Keratinocyte (primary cell): ENCODE results near the gene COMMD9. TPM values are rescaled to one million over a fixed set of nuclear protein-coding genes. Genes with fewer than 3 reads are reported as not detected.

Source experiments
- DNase-seq: peaks from one replicate; pipeline ENCODE4 v3.0.0-alpha.2; 2011; ENCODE audit warnings: low read depth, missing footprints, low spot score
- FAIRE-seq: peaks from 2 replicates; lab custom pipeline; 2011; peaks lifted over from hg19 to GRCh38; lab: Jason Lieb, UNC
- H2AFZ ChIP-seq: 2 replicates; pipeline ENCODE4 v1.6.0; 2012; ENCODE audit warnings: low read length, control low read depth, inconsistent platforms; ENCODE audit not compliant: control insufficient read depth
- H3K27ac ChIP-seq: 2 replicates; pipeline ENCODE4 v1.5.1; 2011; ENCODE audit warnings: low read length; ENCODE audit not compliant: control insufficient read depth, insufficient read depth
- H3K27me3 ChIP-seq: 3 replicates; pipeline ENCODE4 v1.6.0; 2011; ENCODE audit warnings: low read length; ENCODE audit not compliant: control insufficient read depth, insufficient read depth; ENCODE audit errors: extremely low read depth
- H3K36me3 ChIP-seq, 2 experiments: 2 replicates in 1 of 2; 3 replicates in 1 of 2; pipeline ENCODE4 v1.5.1; 2011; ENCODE audit warnings: low read length in 2 of 2, mild to moderate bottlenecking in 1 of 2; ENCODE audit not compliant: control insufficient read depth in 2 of 2, insufficient read depth in 2 of 2; ENCODE audit errors: extremely low read depth in 1 of 2
- H3K4me1 ChIP-seq: 3 replicates; pipeline ENCODE4 v1.5.1; 2011; ENCODE audit warnings: low read length; ENCODE audit not compliant: control insufficient read depth, insufficient read depth; ENCODE audit errors: extremely low read depth
- H3K4me2 ChIP-seq: 3 replicates; pipeline ENCODE4 v1.6.0; 2011; ENCODE audit warnings: low read depth, low read length; ENCODE audit not compliant: control insufficient read depth, insufficient read depth; ENCODE audit errors: extremely low read depth
- H3K4me3 ChIP-seq, 3 experiments: fragments of 200-600 bp in 1 of 3; sonication (generic) in 1 of 3; 2 replicates in 2 of 3; 3 replicates in 1 of 3; pipeline ENCODE4 v1.5.1; 2011 to 2016; ENCODE audit warnings: low read length in 3 of 3, mild to moderate bottlenecking in 3 of 3, control low read depth in 2 of 3, inconsistent platforms in 1 of 3, low read depth in 1 of 3, mixed read lengths in 1 of 3, mixed run types in 1 of 3, moderate library complexity in 1 of 3; ENCODE audit not compliant: control insufficient read depth in 2 of 3, insufficient read depth in 2 of 3; ENCODE audit errors: extremely low read depth in 1 of 3
- H3K79me2 ChIP-seq: 2 replicates; pipeline ENCODE4 v1.6.0; 2012; ENCODE audit warnings: low read length; ENCODE audit not compliant: control insufficient read depth, insufficient read depth
- H3K9ac ChIP-seq: 3 replicates; pipeline ENCODE4 v1.6.0; 2011; ENCODE audit warnings: low read length; ENCODE audit not compliant: control insufficient read depth, insufficient read depth; ENCODE audit errors: extremely low read depth
- H3K9me1 ChIP-seq: 3 replicates; pipeline ENCODE4 v1.6.0; 2011; ENCODE audit warnings: low read length; ENCODE audit not compliant: control insufficient read depth, insufficient read depth; ENCODE audit errors: extremely low read depth
- H3K9me3 ChIP-seq: 2 replicates; pipeline ENCODE4 v1.5.1; 2012; ENCODE audit warnings: low read depth, low read length; ENCODE audit not compliant: control insufficient read depth
- H4K20me1 ChIP-seq: 3 replicates; pipeline ENCODE4 v1.6.0; 2011; ENCODE audit warnings: low read length; ENCODE audit not compliant: control insufficient read depth, insufficient read depth; ENCODE audit errors: extremely low read depth
- EZH2 ChIP-seq: IDR thresholded peaks from one replicate; pipeline ENCODE4 v1.6.1; 2012; ENCODE audit warnings: inconsistent platforms, mild to moderate bottlenecking, low read length, moderate library complexity
- dilution Hi-C: fragments of 300-500 bp; cut with MboI; formaldehyde crosslinking; loops from one replicate; pipeline ENCODE4 v1.7.0; 2020; ENCODE audit warnings: low sequenced_read_pairs; ENCODE audit not compliant: extremely low pct_ligation_motif_present
- polyA plus RNA-seq, 5 experiments: library from polyadenylated mRNA; depleted of rRNA in 3 of 5; stranded (reverse) in 3 of 5; stranded (forward) in 1 of 5; unstranded in 1 of 5; fragments of >200 nt; gene quantifications; 1 replicate in 1 of 5; 2 replicates in 3 of 5; 3 replicates in 1 of 5; pipeline versions ENCODE4 v1.2.1 to v1.2.3, GENCODE V29; 2011 to 2012; ENCODE audit warnings: missing spikeins in 2 of 5, low read depth in 1 of 5, low replicate concordance in 1 of 5
- TF ChIP-seq, protein P1 (sequence below), 3 experiments: IDR thresholded peaks in 1 of 3; conservative IDR thresholded peaks in 1 of 3; optimal IDR thresholded peaks in 1 of 3; 2 replicates in 2 of 3; 3 replicates in 1 of 3; pipeline versions ENCODE3 to v1.5.1; 2011; ENCODE audit warnings: low read length in 3 of 3, mild to moderate bottlenecking in 3 of 3, moderate library complexity in 2 of 3, control low read depth in 1 of 3, inconsistent platforms in 1 of 3; ENCODE audit not compliant: insufficient read depth in 2 of 3; ENCODE audit errors: extremely low read depth in 1 of 3

The COMMD9 gene
- polyA plus RNA-seq, 1 donor (not counting 4 experiments of a cell fraction or from before 2014, with no cell fraction given): 52.6 TPM

DNA sequence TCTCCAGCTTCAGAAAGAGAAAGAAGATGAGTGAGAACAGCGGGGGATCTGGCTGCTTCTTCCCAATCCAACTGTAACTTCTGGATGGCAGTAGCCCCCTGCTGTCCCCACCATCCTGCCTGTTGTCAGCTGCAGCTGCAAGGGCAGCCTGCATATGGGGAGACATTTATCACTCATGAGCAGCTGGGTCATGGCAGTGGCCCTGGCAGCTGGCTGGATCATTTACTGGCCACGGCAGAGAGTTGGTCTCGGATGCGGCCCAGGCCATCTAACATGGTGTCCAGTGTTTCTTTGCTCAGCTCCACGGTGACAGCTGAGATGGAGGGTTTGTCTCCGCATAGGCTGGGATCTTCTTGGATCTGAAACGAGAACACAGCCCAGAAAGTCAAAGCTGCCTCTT lies 14.8 kb downstream of the COMMD9 start:
- Histone ChIP-seq H3K79me2 (no peaks in the 10 kb centered on the region), H3K9ac (no peak overlapping the region), H4K20me1 (no peaks in the 10 kb centered on the region), H3K9me1 (no peaks in the 10 kb centered on the region), H3K36me3 (peaks cover 0 to 18% of the 10 kb centered on the region in 2 experiments), H3K9me3 (no peaks in the 10 kb centered on the region), H3K27ac (no peak overlapping the region), H3K4me2 (no peak overlapping the region), H3K4me1 (no peaks in the 10 kb centered on the region), H2AFZ (no peak overlapping the region), H3K27me3 (no peaks in the 10 kb centered on the region), H3K4me3 (no peak overlapping the region)
- dilution Hi-C loops: no loop called here
- no peak for DNase-seq
- FAIRE-seq: no peak
- TF ChIP-seq, protein P1, sequence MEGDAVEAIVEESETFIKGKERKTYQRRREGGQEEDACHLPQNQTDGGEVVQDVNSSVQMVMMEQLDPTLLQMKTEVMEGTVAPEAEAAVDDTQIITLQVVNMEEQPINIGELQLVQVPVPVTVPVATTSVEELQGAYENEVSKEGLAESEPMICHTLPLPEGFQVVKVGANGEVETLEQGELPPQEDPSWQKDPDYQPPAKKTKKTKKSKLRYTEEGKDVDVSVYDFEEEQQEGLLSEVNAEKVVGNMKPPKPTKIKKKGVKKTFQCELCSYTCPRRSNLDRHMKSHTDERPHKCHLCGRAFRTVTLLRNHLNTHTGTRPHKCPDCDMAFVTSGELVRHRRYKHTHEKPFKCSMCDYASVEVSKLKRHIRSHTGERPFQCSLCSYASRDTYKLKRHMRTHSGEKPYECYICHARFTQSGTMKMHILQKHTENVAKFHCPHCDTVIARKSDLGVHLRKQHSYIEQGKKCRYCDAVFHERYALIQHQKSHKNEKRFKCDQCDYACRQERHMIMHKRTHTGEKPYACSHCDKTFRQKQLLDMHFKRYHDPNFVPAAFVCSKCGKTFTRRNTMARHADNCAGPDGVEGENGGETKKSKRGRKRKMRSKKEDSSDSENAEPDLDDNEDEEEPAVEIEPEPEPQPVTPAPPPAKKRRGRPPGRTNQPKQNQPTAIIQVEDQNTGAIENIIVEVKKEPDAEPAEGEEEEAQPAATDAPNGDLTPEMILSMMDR (optimal IDR thresholded peaks at IDR 0.05 in 1 of 3, IDR thresholded peaks at IDR 0.05 in 1 of 3, conservative IDR thresholded peaks at IDR 0.05 in 1 of 3; ENCODE audit: extremely low read depth in 1 of 3, insufficient read depth in 2 of 3, low read length in 3 of 3): no peak
- no peak for TF ChIP-seq EZH2

DNA sequence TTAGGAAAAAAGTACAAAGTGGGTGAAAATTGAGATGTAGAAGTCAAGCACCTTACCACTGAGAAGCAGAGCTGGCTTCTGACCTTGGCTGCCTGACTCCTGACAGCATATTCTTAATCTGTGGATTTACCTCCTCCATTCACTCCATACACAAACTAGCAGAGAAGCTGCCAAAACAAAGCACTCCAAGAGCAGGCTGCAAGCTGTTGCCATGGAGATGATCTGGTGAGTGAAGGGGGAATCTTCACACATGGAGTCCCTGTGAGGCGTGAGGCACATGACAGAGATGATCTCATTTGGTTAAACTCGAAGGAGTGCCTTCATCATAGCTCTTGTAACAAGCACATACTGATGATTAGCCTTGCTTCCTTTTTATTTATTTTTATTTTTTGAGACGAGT lies 16.1 kb downstream of the COMMD9 start:
- no peaks in the 10 kb centered on the region for H3K9me1 ChIP-seq
- H3K79me2 ChIP-seq: no peaks in the 10 kb centered on the region
- H4K20me1 ChIP-seq: no peaks in the 10 kb centered on the region
- H3K27ac ChIP-seq: no peak overlapping the region
- no peaks in the 10 kb centered on the region for H3K4me1 ChIP-seq
- H3K4me3 ChIP-seq: no peak overlapping the region
- no peaks in the 10 kb centered on the region for H3K27me3 ChIP-seq
- H3K9ac ChIP-seq: no peak overlapping the region
- no peak overlapping the region for H3K4me2 ChIP-seq
- no peak overlapping the region for H2AFZ ChIP-seq
- TF ChIP-seq EZH2: no peak
- TF ChIP-seq, protein P1 (optimal IDR thresholded peaks at IDR 0.05 in 1 of 3, IDR thresholded peaks at IDR 0.05 in 1 of 3, conservative IDR thresholded peaks at IDR 0.05 in 1 of 3; ENCODE audit: extremely low read depth in 1 of 3, insufficient read depth in 2 of 3, low read length in 3 of 3): no peak
- peaks cover 0 to 16% of the 10 kb centered on the region in 2 experiments for H3K36me3 ChIP-seq
- H3K9me3 ChIP-seq: no peaks in the 10 kb centered on the region
- no peak for FAIRE-seq
- dilution Hi-C loops: no loop called here
- DNase-seq: no peak
